CD4-positive, alpha-beta T cell treated with Interleukin-10 for 1 hour (primary cell): ENCODE results near the gene ZRSR2.
"Not testable (repeated sequence)": the region's sequence is repeated elsewhere in the genome, so short reads cannot be mapped to it uniquely, and the experiment has no call there.

Experiments
- DNase-seq: peaks from one replicate; pipeline ENCODE4 v3.0.0-alpha.2; 2020

The ZRSR2 gene

DNA sequence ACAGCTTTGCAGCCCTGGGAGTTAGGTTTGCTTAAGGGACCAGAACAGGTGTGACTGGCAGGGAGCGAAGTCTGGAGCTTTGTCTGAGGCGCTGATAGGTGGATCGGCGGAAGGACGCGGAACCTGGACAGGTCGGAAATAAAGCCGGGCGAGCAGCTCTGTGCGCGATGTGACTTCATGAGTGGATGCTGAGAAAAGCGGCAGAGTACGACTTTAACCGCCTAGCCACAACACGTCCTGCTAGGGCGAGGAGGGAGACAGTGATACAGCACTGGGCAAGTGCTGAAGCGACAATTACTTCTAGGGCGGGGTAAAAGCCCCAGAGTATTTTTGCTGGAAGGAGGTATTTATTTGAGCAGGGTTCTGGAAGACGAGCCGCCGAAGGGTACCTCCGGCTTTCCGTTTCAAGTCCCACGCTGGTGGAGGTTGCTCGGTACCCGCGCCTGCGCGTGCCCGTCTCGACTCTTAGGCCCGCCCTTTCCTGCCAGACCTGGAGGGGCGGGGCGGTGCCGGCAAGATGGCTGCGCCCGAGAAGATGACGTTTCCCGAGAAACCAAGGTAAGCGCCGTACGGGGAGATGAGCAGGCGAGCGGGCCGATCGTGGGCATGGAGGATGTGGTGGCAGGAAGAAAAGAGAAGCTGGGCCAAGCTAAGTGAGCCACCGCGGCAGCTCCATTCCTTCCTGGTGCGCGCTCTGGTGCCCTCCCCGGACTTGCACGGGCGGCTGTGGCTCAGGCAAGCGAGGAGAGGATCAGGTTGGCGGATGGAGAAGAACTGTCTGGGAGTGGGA, at the start of gene ZRSR2:
Gene ZRSR2, plus strand, starts transcription at position 506 of the 790 bp plus-strand sequence. Its CDS starts 12 bp downstream, at position 518.
- peak; percentile 89 for DNase-seq

GRCh38 chrX:15744181-15744867, 46.0 kb upstream of the ZRSR2 start:
- DNase-seq: no peak

GRCh38 chrX:15745179-15745578, 45.1 kb upstream of the ZRSR2 start:
- no peak for DNase-seq

DNA sequence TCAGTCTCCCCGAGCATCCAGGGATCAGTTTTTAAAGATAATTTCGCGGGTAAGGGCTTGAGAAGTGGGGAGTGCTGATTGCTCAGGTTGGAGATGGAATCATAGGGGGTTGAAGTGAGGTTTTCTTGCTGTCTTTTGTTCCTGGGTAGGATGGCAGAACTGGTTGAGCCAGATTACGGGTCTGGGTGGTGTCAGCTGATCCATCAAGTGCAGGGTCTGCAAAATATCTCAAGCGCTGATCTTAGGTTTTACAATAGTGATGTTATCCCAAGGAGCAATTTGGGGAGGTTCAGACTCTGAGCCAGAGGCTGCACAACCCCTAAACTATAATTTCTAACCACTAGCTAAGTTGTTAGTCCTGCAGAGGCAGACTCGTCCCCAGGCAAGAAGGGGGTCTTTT, 43.6 kb upstream of the ZRSR2 start:
- DNase-seq: not testable (repeated sequence)

GRCh38 chrX:15747626-15748173, 42.6 kb upstream of the ZRSR2 start:
- DNase-seq: no peak

- DNase-seq: no peak
Measured at GRCh38 chrX:15748841-15749240, 41.4 kb upstream of the ZRSR2 start.

DNA sequence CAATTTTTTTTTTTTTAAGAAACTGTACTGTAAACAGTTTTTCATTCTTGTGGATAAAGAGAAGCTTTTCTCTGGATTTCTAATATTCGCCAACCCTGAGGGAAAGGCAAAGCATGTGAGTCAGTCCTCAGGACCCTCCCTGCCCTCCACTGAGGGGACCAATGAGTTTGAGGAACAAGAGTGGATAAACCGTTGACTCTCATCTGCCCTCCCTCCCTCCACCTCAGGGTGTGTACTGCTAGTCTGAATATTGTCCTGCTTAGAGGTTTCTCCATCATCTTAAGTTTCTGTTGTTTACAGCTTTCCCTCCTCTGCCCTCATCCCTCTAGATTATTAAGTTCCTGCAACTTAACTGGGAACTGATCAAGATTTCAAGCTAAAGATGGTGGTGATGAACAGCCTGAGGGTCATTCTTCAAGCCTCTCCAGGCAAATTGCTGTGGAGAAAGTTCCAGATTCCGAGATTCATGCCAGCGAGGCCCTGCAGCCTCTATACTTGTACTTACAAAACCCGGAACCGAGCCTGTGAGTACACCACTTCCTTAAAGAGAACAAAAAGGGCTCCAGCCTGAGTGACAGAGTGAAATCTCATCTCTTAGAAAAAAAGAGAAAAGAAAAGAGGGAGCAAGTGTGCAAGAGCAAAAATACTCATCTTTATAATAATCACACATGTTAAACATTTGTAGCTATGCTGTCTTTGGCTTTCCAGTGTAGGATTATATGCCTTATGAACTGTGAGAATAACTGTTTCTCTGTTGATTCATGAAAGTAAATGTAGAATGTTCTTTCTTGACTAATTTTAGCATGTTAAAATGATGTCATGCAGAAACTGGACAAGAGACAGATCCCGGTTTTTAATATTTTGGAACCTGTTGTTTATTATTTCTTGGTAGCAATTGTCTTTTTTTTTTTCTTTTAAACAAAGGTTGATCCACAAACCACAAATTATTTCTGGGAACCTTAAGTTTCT, 40.4 kb upstream of the ZRSR2 start:
- DNase-seq: peak; percentile 60

DNA sequence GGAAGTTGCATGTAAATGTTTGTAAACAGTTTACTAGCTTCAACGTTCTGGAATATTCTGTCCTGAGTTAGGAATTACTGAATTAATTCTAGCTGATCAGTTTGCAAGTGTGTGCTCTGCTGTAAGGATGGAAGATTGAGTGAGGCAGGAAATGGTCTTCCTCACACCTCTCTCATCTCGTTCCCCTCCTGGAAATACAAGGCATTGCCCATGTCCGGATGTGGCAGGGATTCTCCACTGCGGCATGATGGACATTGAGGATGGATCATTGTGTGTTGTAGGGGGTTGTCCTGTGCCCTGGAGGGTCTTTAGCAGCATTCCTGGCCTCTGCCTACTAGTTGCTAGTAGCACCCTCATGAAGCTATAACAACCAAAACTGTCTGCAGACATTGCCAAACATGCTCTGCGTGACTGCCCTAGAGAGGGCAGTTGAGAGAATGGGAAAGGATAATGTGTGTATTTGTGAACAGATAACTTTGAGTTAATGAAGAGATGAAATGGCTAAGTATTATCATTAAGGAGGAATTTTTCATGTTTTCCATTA, 39.6 kb upstream of the ZRSR2 start:
- DNase-seq: peak; percentile 53

DNA sequence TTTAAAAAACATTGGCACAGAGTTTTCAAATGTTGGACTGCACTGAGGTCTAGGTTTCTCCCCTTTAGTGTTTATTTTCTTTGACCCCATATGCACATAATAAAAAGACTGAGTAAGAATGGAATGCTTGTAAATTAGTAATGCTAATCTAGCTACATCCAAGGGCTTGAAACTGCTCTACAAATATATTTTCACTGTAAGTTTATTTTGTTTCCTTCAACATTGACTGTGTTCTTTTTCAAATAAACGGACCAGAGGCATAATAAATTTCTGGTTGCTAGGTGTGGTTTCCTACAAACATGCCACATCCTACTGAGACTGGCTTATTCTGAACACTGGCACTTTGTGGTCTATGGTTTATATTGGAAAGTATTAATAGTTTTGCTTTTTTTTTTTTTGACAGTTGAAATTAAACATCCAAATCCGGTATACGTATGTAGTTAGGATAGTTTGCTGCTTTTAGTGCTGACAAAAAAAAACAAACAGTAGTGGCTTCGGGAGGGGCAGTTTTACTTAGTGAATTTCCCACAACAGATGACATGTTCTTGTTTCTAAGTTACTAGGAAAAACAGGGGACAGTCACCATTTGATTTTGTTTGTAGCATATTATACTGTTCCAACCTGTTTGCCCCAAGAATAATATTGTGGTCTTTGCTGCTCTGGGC, 39.0 kb upstream of the ZRSR2 start:
- peak; percentile 83 for DNase-seq

DNA sequence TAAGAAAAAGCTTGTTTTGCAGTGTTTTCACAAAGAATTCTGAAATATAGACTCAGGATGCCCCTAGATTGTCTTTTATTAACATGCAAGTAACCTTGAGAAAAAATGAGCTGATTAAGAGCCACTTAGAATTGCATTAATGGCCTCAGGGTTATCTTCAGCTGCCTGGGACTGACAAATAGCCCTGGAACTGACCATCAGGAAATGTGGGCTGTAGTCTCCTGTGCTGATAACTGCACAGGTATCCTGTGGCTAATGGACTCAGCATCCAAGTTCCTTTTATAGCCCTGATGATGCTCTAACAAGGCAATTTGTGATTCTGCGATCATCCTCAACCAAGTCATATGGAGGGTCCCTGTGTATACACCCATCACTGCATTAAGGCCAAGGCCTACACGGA, 35.2 kb upstream of the ZRSR2 start:
- no peak for DNase-seq

- peak; percentile 63 for DNase-seq
Measured at GRCh38 chrX:15758140-15758539, 32.1 kb upstream of the ZRSR2 start.

GRCh38 chrX:15759886-15760285, 30.4 kb upstream of the ZRSR2 start:
- not testable (repeated sequence) for DNase-seq

- DNase-seq: peak; percentile 60
Measured at GRCh38 chrX:15761564-15762191, 28.6 kb upstream of the ZRSR2 start.

GRCh38 chrX:15769300-15769954, 20.9 kb upstream of the ZRSR2 start:
- no peak for DNase-seq

GRCh38 chrX:15781961-15782699, 8.2 kb upstream of the ZRSR2 start:
- DNase-seq: peak; percentile 40

- no peak for DNase-seq
Measured at GRCh38 chrX:15785176-15785750, 5.0 kb upstream of the ZRSR2 start.

GRCh38 chrX:15786915-15787314, 3.4 kb upstream of the ZRSR2 start:
- DNase-seq: no peak

- no peak for DNase-seq
Measured at GRCh38 chrX:15790769-15791290, 546 bp downstream of the ZRSR2 start.

- no peak for DNase-seq
Measured at GRCh38 chrX:15797707-15798106, 7.4 kb downstream of the ZRSR2 start.
